Stimulated activated CD8-positive, alpha-beta memory T cell treated with anti-CD3 and anti-CD28 coated beads, Interleukin-12 subunit alpha, Interleukin-12 subunit beta, amount 100 ng/mL, for 4 hours (primary cell): ENCODE results near the gene RTN4R.
"Not testable (repeated sequence)": the region's sequence is repeated elsewhere in the genome, so short reads cannot be mapped to it uniquely, and the experiment has no call there.

Source experiments
- DNase-seq: peaks from one replicate; pipeline ENCODE4 v3.0.0-alpha.2; 2020; ENCODE audit warnings: low read depth

RTN4R gene

DNA sequence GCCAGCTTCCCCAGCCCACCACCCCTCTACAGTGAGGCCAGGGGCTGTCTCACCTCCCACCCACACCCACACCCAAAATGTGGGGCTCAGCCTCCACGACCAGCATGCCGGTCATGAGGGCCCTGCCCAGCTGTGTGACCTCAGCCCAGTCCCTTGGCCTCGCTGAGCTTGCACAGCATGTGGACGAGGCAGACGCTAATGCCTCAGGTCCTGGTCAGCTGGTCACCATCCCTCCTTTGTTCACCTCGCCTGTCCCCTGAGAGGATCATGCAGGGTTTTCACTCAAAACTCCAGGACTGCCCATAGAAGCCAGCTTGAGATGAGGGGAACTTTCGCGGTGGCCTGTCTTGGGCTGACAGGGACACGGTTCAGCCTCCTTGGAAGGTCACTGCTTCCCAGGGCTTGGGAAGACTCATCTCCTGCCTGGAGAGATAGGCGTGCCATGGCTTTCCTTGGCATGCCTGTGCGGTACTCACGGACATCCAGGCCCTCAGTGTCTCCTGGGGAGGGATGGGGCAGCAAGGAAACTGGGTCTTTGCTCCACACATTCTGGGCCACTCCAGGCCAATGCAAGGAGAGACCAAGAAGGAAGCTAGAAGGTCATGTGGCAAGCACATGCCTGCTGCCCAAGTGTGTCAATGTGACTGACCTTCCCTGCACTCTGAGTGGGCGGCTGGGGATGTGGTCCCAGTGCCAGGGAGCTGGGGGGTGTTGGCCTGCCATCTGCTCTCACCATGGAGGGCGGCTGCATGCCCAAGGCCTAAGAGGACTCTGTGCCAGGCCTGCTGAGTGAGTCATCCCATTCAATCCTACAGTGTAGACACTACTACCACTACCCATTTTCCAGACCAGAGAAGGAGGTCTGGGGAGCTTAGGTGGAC lies 3.2 kb upstream of the RTN4R start:
- DNase-seq = no peak

DNA sequence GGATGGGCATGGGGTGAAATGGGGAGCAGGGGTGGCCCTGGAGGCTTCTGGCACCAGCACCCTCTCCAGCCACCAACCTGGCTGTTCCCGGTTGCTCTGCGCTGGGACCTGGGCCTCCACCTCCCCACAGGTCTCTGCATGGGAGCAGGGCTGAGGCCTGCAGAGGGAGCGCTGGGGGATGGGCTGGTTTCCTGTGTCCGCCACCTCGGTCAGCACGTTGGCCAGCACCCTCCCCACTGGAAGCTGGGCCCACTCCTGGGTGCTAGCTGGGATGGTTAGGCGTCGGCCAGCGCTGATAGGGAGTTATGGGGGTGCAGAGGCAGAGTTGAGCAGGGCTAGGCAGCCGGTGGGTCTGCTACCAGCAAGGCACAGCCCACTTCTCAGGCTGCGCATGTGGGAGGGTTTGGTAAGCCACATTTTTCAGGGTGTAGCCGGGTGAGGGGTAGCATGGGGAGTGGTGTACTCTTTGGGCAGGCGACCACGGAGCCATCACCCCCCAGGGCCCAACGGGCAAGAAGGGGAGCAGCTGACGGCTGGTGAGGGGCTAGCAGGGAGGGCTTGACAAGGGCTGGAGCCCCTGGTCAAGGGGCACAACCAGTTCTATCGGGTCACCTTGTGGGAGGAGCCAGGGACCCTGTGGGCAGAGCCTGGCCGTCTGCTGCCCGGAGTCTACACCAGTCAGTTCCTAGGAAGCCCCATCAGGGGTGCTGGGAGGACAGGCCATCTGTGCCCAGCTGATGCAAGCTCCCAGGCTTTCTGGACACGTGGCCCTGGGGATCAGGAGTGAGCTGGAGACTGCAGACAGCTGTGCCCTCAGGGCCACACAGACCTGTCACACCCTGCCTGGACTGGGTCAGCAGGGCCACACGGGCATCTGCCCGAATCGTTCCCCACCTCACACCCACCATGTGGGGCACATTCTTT lies 2.3 kb upstream of the RTN4R start:
- not testable (repeated sequence) for DNase-seq

DNA sequence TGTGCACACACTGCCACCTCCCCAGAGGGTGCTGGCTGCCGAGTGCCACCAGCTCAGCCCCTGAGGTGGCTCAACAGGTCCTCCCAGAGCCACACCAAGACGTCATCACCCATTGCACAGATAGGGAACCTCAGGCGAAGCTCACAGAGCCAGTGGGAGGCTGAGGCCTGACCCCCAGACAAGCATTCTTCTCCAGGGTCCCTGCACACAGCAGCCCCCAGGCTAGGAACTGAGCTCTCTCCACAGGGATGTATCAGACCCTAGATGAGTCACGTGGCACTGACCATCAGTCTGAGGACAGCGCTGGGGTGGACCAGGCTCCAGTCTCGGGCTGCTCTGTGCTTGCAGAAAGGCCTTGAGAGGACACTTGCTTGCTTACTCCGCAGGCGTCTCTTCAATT lies 1.6 kb upstream of the RTN4R start:
- not testable (repeated sequence) for DNase-seq

DNA sequence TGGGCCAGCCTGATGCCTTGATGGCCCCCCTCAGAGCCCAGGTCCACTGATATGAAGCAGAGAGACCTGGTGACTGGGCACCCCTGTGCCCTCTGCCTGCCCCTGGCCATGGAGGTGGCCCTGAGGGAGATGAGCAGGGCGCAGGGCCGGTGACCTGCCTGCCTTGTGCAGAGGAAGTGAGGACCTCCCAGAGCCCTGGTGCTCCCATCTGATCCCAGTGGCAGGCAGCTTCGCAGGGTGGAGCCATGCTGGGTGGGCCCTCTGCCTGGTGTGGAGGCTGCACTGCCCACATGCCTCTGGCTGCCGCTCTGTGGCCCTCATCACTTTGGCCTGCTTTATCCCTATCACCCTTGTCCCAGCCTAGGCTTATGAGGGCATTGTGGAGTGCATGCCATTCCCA lies 1.1 kb upstream of the RTN4R start:
- DNase-seq = not testable (repeated sequence)

DNA sequence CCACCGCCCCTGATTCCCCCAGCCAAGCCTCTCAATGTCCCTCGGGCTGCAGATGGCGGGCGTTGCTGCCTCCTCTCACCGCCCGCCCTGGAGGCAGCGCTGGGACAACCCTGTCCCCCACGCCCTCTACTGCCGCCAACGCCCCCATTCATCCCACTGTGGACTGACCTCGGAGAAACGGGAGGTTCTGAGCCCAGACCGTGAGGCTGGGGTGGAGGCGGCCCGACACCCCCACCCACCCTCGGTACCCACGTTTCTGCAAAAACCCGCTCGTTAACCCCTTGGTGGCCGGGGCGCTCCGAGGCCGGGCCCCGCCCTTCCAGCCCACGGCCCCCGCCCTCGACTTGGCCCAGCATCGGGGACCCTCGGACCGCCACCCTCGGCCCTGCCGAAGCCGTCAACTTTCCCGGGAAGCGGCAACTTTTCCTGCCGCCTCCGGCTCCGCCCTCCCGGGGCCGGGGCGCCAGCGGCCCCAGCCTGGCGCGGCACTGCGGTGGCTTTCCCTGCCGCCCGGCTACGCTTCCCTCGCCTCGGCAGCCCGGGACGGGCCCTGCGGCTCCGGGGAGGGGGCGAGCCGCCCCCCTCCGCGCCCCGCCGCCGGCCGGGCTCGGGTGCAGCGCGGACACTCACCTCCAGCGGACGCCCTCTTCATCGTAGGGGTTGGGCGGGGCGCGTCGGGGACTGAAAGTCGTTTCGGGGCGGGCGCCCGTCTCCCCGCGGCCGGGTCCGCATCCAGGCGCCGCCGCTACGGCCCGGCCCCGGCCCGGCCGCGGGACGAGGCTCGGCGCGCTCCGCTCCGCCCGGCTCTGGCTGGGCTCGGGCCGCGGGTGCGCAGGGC lies 458 bp downstream of the RTN4R start:
- no peak for DNase-seq

DNA sequence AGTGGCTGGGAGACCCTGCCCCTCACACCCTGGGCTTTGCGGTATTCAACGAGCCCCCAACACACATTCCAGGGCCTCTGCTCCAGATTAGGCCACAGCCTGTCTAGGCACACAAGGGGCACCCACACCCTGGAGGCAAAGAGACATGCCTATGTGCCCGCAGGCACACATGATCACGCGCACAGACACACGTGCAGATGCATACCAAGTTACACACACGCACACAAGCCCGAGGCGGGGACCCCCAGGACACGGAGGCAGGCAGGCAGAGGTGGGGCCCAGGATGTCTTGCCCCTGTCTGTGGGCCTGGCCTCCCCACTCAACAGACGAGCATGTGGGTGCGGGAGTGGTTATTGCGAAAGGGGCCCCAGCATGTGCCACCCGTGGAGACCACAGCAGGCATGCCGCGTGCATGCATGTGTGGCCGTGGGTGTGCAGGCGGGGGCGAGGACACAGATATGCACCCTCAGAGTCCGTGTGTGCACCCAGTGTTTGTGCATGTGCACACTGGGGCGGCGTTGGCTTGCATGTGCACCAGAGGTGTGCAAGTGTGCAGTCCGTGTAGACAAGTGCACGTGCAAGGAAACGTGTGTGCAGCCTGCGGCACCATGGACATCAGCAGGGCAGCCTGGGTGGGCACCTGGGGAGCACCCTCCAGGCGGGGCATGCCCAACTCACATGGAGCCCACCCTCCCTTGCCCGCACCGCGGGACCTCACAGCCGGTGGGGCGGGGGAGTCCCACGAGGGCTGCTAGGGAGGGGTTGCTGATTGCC lies 1.3 kb downstream of the RTN4R start:
- DNase-seq = not testable (repeated sequence)

DNA sequence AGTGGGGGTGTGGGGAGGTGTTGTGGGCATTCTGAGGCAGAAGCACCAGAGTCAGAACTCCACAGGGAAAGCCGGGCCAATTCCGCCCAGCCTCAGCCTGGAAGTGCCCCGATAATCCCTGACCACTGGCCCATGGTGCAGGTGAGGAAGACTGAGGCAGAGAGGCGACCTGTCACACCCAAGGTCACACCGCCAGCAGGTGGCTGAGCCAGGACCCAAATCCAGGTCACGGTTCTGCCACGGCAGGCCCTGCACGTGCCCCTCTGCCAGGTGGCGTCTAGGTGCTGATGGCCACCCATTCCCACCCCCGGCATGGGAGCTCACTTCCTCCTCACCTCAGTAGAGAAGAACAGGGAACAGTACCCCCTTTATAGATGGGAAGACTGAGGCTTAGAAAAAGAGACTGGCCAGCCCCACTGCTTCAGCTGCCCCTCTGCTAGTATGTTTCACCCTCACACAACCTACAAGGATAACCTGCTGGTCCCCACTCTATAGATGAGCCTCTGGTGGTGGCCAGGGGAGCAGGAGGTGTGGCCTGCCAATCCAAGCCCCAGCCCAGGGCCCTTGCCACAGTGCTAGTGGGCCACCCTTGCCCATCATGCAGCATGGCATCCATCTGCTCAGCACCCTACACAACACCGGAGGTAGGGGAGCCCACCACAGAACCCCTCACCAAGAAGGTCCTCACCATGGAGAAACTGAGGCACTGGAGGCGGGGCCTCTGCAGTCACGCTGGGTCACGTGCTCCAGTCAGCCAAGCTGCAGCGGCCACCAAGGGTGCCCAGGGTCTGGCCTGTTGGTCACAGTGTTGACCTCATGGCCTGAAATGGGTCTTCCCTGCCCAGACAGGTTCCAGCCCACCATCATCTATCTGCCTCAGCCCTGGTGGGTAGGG lies 2.1 kb downstream of the RTN4R start:
- DNase-seq = not testable (repeated sequence)

DNA sequence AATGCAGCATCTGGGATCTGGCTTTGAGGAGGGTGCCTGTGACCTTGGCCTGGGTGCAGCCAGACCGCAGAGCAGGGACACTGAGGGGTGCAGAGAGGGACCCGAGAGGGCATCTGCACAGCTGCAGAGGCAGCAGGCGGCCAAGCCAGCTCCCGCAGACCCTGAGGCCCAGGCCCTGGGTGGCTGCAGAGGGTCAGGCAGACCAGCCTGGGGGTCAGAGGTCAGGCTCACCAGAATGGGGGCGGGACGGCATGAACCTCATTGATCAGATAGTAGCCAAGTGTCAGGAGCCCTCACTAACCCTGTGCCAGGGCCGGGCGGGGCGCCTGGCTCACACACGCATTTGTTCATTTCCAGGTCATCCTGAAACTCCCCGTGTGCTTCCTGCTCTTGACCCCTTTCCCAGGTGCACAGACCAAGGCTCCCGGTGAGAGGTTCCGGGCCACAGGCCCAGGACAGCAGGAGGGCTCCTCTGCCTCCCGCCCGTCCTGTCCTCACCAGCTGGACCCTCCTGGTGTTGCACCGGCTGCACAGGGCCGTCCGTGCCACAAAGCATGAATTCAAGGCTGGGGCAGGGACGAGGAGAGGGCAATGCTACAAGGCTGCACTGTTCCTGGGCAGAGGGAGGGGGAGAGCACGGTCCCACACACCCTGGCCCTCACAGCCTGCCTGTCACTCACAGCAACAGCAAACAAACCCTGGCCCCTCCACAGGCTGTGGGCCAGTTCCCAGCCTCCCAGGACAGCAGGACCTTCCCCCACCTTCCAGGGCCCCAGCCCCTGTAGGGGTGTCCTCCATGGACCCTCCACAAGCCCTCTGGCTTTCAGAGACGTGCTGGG lies 3.3 kb downstream of the RTN4R start:
- no peak for DNase-seq

DNA sequence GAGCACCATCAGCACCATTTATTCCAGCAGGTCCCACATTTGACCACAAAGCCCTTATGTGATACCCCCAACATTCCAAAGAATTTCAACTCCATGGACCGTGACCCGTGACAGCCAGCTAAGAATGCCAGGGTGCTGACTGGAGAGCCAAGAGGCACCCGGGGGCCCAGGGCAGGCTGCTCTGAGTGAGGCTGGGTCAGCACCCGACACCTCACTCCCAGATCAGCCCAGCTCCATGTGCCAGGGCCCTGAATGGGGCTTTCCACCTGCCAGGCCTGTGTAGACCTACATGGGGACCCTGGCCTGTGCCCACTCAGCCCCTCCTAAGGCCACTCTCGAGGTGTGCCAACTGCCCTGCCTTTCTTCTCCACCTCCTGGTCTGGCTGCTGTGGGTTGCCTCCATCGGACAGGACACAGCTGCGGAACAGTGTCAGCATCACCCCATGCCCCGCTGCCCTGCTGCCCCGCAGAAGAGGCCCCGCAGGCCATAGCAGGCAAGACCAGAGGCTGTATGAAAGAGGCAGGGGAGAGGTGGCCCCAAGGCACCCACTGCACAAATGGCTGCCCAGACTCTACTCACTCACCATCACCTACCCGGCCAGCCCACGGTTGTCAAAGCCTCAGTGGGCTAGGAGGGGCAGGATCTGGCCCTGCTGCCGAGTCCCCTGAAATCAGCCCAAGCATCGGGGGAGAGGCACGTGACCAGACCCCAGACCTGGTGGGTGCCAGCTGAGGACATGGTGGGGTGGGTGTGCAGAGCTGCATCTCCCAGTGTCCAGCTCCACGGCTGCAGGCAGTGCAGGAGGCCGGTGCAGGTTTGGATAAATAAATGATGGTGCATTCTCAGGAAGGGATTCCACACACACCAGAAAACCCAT lies 4.5 kb downstream of the RTN4R start:
- DNase-seq = not testable (repeated sequence)

DNA sequence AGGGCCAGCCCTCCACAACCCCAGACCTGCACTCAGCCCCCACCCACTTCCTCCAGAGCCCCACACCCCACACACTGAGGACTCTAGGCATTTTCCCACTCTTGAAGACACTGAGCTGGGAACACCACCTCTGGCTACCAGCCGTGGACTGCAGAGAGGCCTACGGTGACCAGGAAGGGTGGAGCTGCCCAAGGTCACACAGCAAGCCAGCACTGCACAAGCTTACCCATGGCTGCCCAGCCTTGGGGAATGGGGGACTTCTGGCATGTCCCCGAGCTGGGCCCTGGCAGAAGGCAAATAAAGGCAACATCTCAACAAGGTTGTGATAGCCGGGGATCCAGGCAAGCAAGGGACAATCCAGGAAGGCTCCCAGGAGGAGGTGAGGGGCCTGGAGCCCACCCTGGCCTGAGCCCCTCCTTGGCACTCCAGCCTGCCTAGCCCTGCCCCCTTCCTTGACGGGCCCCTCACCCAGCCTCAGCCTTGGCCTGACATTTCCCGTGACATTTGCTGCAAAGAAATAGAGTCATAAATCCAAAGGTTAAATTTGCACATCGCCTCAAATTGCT lies 5.5 kb downstream of the RTN4R start:
- DNase-seq = no peak

DNA sequence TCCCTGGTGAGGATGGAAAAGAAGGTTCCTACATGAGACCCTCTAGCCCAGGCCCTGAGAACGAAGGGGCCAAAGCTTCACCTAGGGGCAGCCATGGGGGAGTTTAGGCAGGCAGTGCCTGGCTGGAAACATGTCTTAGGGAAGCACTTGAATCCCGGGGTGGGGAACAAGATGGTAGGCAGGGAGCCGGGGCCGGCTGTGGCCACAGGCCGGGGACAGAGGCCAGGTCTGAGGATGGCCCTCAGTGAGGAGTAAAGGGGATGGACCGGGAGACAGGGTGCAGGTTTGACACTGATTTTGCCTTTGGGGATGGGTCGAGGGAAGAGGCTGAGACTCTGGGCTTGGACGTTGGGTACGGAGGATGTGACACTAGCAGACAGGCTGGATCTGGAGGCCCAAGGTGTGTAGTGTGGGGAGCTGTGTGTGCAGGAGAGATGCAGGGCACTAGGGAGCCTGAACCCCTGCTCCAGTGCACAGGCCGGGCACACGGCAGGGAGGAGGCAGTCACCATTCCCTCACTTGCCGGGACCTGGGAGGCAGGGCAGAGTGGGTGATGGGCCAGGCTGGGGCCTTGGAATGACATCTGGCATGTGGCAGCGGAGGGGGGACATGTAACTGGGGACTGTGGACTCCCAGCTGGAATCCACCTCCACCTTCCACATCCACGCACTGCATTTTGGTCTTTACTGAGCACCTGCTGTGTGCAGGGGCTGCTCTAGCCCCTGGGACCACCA lies 6.1 kb downstream of the RTN4R start:
- DNase-seq = no peak

DNA sequence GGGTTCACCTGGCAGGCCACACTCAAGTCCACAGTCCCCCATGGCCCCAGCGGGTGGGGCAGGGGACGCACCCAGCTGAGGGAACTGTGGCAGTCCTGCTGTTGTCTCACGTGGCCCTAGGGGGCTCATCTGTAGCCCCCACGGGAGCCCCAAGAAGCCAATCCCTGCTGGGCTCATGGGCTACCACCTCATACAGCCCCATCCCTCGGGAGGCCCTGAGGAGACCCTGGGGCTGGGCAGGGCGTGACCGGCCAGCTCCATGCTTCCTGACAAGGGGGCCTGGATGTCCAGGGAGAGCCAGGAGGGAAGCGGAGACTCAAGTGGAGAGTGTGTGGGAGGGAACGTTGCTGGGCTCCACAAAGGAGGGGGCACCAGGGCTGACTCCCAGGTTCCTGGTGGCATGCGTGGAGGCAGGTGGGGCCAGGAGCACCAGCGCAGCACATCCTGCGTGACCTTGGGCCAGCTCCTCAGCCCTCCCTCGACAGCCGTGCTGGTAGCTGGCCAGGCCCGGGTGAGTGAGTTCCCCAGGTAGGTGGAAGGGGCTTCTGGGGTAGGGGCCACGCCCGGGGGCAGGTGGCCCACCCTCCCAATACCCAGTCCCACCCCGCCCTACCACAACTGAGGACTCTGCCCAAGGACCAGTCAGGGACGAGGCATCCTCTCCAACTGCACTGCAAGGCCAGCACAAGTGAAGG lies 7.9 kb downstream of the RTN4R start:
- no peak for DNase-seq

DNA sequence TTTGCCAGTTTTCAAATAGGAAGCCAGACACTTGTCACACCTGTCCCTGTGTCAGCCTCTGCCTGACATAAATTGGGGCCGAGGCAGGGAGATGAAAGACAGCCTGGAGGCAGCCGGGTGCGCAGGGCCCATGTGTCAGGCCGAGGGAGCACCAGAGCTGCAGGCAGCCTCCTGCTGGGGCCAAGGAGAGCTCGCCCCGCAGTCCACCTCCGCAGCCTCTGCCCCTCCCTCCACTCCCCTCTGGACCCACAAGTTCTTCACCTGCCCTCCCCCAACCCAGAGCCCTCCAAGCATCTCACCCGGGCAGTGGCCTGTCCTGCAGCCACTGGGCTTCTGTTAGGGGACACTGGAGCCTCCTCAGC lies 8.8 kb downstream of the RTN4R start:
- DNase-seq = no peak

DNA sequence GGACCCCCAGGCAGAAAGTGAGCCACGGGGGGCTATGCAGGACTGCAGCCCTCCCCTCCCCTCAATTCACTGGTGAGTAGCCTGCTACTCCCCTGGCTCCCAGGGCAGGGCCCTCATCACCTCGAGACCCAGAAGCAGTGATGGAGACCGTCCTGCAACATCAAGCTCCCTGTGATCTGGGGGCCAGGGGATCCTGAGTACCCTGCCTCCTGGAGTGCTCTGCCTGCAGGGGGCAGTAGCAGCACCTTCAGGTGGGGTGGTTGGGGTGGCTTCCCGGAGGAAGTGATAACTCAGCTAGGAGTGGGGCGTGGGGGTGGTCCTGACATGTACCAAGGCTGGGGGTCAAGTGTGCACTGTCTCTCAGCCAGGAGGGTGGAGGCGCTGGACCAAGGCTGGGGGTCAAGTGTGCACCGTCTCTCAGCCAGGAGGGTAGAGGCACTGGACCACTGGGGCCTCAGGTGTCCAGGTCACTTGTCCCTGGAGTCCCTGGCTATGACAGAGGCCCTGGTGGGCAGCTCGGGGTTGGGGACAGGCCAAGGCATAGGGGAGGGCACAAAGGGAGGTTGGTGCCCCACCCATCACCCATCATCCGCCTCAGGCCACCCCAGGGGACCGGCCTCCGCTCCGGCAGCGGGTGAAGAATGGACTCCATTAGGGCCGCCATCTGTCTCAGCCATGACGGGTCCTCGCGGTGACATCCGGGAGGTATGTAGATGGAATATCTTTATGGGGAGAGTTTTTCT lies 9.4 kb downstream of the RTN4R start:
- no peak for DNase-seq

DNA sequence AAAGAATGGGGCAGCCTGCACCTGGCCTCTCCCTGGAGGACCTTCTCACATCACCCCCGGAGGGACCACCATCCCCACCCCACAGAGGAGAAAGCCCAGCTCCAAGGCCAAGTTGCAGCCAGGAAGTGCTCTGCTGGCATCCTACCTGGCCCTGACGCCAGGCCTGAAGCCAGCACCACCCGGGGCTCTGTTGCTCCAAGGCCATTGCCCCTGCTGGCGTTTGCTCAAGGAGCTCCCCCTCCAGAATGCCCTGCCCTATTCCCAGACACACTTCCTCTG lies 10.2 kb downstream of the RTN4R start:
- DNase-seq = no peak
